Thyroid gland (tissue), 4 donors: ENCODE data around the gene RAB27B. TPM values are rescaled to one million over a fixed set of nuclear protein-coding genes. Genes with fewer than 3 reads are reported as not detected.
"Not testable (repeated sequence)": the region's sequence is repeated elsewhere in the genome, so short reads cannot be mapped to it uniquely, and the experiment has no call there.

Experiments
- DNase-seq, 2 donors: peaks; one replicate each; pipeline ENCODE4 v3.0.0-alpha.2; 2019
- H3K27ac ChIP-seq, 3 donors: fragments of 200-600 bp; sonication (generic); 1 replicate in 2 of 3; 2 replicates in 1 of 3; pipeline ENCODE4 v1.5.1; 2016 to 2019; ENCODE audit warnings: mild to moderate bottlenecking in 1 of 3, moderate library complexity in 1 of 3
- H3K27me3 ChIP-seq: fragments of 200-600 bp; sonication (generic); one replicate; pipeline ENCODE4 v1.5.1; 2019
- H3K36me3 ChIP-seq, 2 donors: fragments of 200-600 bp; sonication (generic); one replicate each; pipeline ENCODE4 v1.5.1; 2016 to 2019
- H3K4me1 ChIP-seq, 2 donors: fragments of 200-600 bp; sonication (generic); one replicate each; pipeline ENCODE4 v1.5.1; 2017 to 2019
- H3K4me3 ChIP-seq, 3 donors: fragments of 200-600 bp; sonication (generic); replicated peaks in 1 of 3; 1 replicate in 2 of 3; 2 replicates in 1 of 3; pipeline ENCODE4 v1.5.1; 2016; ENCODE audit warnings: mild to moderate bottlenecking in 1 of 3
- H3K9me3 ChIP-seq: fragments of 200-600 bp; sonication (generic); one replicate; pipeline ENCODE4 v1.5.1; 2017
- CTCF ChIP-seq, 6 experiments: fragments of 200-600 bp in 3 of 6; fragments of 450-650 bp in 3 of 6; sonication (generic) in 3 of 6; IDR thresholded peaks; one replicate each; pipeline ENCODE4 v1.5.1; 2016 to 2019; ENCODE audit warnings: antibody characterized with exemption in 6 of 6, mild to moderate bottlenecking in 2 of 6, inconsistent platforms in 1 of 6, moderate library complexity in 1 of 6
- POLR2A ChIP-seq, 2 donors: fragments of 450-650 bp; IDR thresholded peaks; one replicate each; pipeline ENCODE4 v1.6.1; 2017; ENCODE audit warnings: antibody characterized with exemption in 2 of 2, mild to moderate bottlenecking in 2 of 2, moderate library complexity in 1 of 2
- WGBS, 2 donors: methylation state at CpG; one replicate each; pipeline ENCODE4 v1.1.5; 2017; 5-methylcytosine and 5-hydroxymethylcytosine counted together
- intact Hi-C: fragments of 100-400 bp; cut with DNase I; formaldehyde crosslinking; loops from one replicate; pipeline ENCODE4 v1.15.1; 2023
- total RNA-seq, 4 donors: library from RNA; depleted of rRNA; stranded (reverse); fragments of >200 nt; gene quantifications; one replicate each; pipeline ENCODE4 v1.2.3, GENCODE V29; 2016

Gene RAB27B
- total RNA-seq, 4 donors from 2014 or later, result 0.21 to 0.44 (median 0.37) TPM

GRCh38 chr18:54815086-54815485 lies 13.2 kb upstream of the RAB27B start:
- no peaks in the 10 kb centered on the region for H3K4me1 ChIP-seq
- DNase-seq, result no peak
- H3K27me3 ChIP-seq, result no peaks in the 10 kb centered on the region
- no peaks in the 10 kb centered on the region for H3K9me3 ChIP-seq
- no peak for TF ChIP-seq POLR2A (IDR thresholded peaks at IDR 0.05)
- 81 to 82% methylated on average over 2 of the region's 2 CpGs for whole genome bisulfite sequencing, 2 donors
- no peaks in the 10 kb centered on the region for H3K36me3 ChIP-seq
- intact Hi-C loops, result no loop called here
- no peak overlapping the region for H3K4me3 ChIP-seq
- H3K27ac ChIP-seq, result no peak overlapping the region

GRCh38 chr18:54820785-54821275 lies 7.4 kb upstream of the RAB27B start:
- H3K4me1 ChIP-seq, intact Hi-C loops, H3K4me3 ChIP-seq, DNase-seq, H3K27ac ChIP-seq, H3K27me3 ChIP-seq, H3K36me3 ChIP-seq, H3K9me3 ChIP-seq: not testable (repeated sequence)
- 87 to 90% methylated on average over 2 of the region's 2 CpGs for WGBS, 2 donors

GRCh38 chr18:54822872-54823845 lies 5.1 kb upstream of the RAB27B start:
- intact Hi-C loops, result no loop called here
- TF ChIP-seq CTCF (IDR thresholded peaks at IDR 0.05), result no peak
- TF ChIP-seq POLR2A (IDR thresholded peaks at IDR 0.05), result no peak

GRCh38 chr18:54824761-54825160 lies 3.5 kb upstream of the RAB27B start:
- WGBS, 2 donors, result 97 to 98% methylated on average over 1 of the region's 1 CpG
- DNase-seq, result no peak
- H3K4me3 ChIP-seq, result no peak overlapping the region
- no peaks in the 10 kb centered on the region for H3K27me3 ChIP-seq
- H3K9me3 ChIP-seq, result no peaks in the 10 kb centered on the region
- peaks cover 4 to 11% of the 10 kb centered on the region in 2 donors for H3K4me1 ChIP-seq
- intact Hi-C loops, result no loop called here
- TF ChIP-seq CTCF (IDR thresholded peaks at IDR 0.05), result no peak
- TF ChIP-seq POLR2A (IDR thresholded peaks at IDR 0.05), result no peak
- H3K27ac ChIP-seq, result no peak overlapping the region
- H3K36me3 ChIP-seq, result no peaks in the 10 kb centered on the region

More at GRCh38 chr18:54822872-54823845, 5.1 kb upstream of the RAB27B start:
- 82% methylated on average over 6 of the region's 6 CpGs for WGBS, 2 donors
- Histone ChIP-seq H3K27me3 (no peaks in the 10 kb centered on the region), H3K4me3 (no peak overlapping the region), H3K36me3 (no peaks in the 10 kb centered on the region), H3K9me3 (no peaks in the 10 kb centered on the region), H3K27ac (no peak overlapping the region), H3K4me1 (peaks cover 0 to 4% of the 10 kb centered on the region in 2 donors)
- no peak for DNase-seq

- no peak overlapping the region for H3K27ac ChIP-seq
- H3K4me3 ChIP-seq, result no peak overlapping the region
- intact Hi-C loops, result no loop called here
- TF ChIP-seq POLR2A (IDR thresholded peaks at IDR 0.05), result no peak
- no peak for TF ChIP-seq CTCF (IDR thresholded peaks at IDR 0.05)
- H3K36me3 ChIP-seq, result no peaks in the 10 kb centered on the region
- WGBS, 2 donors, result 94 to 98% methylated on average over 2 of the region's 2 CpGs
- no peaks in the 10 kb centered on the region for H3K9me3 ChIP-seq
- DNase-seq, result no peak
- peaks cover 4 to 11% of the 10 kb centered on the region in 2 donors for H3K4me1 ChIP-seq
- H3K27me3 ChIP-seq, result no peaks in the 10 kb centered on the region
These were observed 2.5 kb upstream of the RAB27B start for GRCh38 chr18:54825601-54826344.
